HG03378 (cell line): Measurements from ENCODE around the gene TREML2.
"Not testable (repeated sequence)": the region's sequence is repeated elsewhere in the genome, so short reads cannot be mapped to it uniquely, and the experiment has no call there.

Experiments
- ATAC-seq: cut with Tn5 transposase; IDR thresholded peaks from one replicate; pipeline ENCODE4 v1.9.1; 2021; ENCODE audit warnings: mild to moderate bottlenecking, moderate library complexity; ENCODE audit not compliant: unreplicated experiment

The TREML2 gene, protein sequence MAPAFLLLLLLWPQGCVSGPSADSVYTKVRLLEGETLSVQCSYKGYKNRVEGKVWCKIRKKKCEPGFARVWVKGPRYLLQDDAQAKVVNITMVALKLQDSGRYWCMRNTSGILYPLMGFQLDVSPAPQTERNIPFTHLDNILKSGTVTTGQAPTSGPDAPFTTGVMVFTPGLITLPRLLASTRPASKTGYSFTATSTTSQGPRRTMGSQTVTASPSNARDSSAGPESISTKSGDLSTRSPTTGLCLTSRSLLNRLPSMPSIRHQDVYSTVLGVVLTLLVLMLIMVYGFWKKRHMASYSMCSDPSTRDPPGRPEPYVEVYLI

DNA sequence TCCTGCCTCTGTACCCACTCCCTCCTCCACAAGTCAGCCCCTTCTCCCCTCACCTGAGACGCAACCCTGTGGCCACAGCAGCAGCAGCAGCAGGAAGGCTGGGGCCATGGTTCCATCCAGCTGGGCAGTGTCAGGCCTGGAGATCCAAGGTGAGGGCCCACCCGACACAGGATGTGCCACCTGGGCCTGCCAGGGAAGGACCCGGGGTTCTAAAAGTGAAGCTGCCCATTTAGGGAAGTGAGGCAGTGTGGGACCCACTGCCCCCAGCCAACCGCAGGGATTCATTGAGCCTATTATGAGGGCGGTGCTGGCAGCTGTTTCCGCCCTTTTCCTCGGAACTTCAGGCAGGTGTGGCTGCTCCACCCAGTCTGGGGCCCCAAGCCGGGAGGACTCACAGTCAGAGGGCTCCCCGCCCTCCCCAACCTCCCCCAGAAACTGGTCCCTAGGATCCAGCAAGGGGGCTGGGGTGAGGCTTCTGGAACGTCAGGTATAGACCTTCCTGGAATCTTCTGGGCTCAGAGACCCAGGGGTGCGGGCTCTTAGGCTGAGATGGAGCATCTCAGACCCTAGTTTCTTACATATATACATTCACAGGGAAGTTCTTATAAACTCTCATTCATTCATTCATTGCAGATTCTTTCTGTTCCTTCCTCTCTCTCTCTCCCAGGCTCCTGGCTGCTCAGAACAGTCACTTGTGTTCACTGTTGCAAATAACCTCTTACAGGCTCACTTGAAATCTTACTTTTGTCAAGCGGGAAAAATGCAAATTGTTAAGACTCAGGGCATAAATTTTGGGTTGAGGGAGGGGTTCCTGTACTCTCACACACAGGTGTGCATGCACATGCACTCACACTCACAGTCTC lies at the start of gene TREML2:
TREML2 (minus strand) TSS at position 249 of the 863 bp plus-strand sequence; CDS start at position 108, 141 bp downstream.
- no peak for ATAC-seq

GRCh38 chr6:41247882-41248705 lies 47.1 kb upstream of the TREML2 start:
- no peak for ATAC-seq

DNA sequence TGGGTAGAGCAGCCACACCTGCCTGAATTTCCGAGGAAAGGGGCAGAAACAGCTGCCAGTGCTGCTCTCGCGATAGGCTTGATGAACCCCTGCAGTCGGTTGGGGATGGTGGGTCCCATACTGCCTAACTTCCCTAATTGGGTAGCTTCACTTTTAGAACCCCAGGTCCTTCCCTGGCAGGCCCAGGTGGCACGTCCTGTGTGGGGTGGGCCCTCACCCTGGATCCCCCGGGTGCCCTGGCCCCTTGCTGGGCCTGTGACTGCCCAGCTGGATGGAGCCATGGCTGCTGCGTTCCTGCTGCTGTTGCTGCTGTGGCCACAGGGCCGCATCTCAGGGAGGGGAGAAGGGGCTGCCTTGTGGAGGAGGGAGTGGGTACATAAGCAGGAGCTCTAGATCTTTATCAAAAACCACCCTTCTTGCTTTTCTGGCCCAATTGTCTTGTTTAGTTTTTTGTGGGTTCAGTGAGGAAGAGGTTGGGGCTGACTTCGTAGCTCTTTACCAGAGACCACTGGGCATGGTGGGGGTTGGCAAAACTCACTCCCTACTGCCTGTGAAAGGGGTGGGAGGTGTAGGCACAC lies 46.4 kb upstream of the TREML2 start:
- no peak for ATAC-seq

GRCh38 chr6:41246529-41246928 lies 45.6 kb upstream of the TREML2 start:
- not testable (repeated sequence) for ATAC-seq

DNA sequence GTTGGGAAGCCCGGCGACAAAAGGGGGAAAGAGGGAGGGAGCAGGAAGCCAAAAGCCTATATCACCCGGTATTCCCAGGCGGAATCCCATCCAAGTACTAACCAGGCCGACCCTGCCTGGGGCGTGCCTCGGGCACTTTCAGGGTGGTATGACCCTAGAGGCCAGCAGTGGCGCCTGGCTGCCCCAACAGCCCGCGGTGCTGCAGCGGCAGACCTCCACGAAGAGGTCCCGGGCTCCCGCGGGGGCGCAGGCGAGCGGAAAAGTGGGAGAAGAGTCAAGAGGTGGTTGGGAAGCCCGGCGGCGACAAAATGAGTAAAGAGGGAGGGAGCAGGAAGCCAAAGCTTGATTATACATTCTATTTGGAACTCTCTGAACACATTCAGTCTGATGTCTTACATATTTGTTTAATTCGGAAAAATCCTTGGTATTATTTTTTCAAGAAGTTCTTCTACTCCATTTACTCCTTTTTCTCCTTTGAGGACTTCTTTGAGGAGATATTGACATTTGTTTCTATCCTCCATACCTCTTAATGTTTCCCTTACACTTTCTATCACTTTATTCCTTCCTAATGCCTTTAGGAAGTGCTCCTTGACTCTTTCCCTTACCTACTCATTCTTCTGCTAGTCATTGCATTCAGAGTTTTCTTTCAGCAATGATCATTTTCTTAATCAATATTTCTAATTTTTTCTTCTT lies 38.7 kb upstream of the TREML2 start:
- ATAC-seq: no peak

DNA sequence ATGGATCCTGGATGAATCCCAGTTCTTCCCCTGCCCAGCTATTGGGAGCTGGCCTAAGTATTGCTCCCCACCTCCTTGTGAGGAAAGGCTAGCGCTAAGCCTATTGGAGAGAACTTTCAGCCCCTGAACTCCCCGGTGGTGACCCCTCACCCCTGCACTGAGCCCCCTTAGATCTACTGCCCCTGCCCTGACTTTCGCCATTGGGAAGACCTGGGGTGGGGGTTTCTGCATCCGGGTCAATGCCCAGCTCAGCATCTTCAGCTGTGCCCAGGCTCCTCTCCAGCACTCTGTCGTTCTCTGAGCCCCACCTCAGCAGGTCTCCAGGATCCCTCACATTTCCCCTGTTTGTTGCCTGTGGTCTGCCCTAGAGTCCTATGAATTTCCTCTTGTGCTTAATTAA lies 36.2 kb upstream of the TREML2 start:
- no peak for ATAC-seq

GRCh38 chr6:41236276-41236675 lies 35.3 kb upstream of the TREML2 start:
- no peak for ATAC-seq

DNA sequence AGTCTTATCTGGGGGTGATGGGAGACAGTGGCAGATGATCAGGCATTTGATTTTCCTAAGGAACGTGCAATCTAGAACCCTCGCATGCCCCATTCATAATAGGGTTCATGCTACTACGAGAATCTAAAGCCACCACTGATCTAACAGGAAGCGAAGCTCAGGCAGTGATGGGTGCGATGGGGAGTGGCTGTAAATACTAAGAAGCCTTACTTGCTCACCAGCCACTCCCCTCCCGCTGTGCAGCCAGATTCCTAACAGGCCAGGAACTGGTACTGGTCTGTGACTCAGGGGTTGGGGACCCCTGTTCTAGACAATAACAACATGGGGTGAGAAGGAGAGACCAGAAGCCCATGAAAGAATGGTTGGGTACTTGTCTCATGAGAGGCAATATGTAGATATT lies 31.7 kb upstream of the TREML2 start:
- ATAC-seq: no peak

GRCh38 chr6:41231246-41231645 lies 30.3 kb upstream of the TREML2 start:
- ATAC-seq: no peak

GRCh38 chr6:41229721-41230120 lies 28.8 kb upstream of the TREML2 start:
- no peak for ATAC-seq

- ATAC-seq: no peak
Measured at GRCh38 chr6:41228616-41229015, 27.7 kb upstream of the TREML2 start.

- no peak for ATAC-seq
Measured at GRCh38 chr6:41228096-41228495, 27.1 kb upstream of the TREML2 start, which contains the start of gene TREML4. Gene TREML4, plus strand, starts transcription at chr6:41228349. Its CDS starts 79 bp downstream, at chr6:41228428.

DNA sequence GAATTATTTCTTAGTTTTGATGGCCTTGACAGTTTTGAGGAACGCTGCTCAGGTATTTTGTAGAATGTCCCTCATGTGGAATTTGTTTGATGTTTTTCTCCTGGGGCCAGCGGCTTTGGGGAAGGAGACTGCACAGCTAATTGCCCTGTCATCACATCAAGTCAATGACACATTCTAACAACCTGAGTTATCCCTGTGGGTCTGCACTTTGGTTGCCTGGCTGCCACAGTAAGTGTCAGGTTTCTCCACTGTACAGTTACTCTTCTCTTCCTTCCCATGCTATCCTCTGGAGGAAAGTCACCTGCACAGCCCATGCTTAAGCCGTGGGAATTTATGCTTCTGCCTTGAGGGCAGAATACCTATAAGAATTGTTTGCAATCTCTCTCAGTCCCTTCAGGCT lies 25.8 kb upstream of the TREML2 start:
- no peak for ATAC-seq

- no peak for ATAC-seq
Measured at GRCh38 chr6:41224800-41225199, 23.9 kb upstream of the TREML2 start.

- ATAC-seq: no peak
Measured at GRCh38 chr6:41222513-41222912, 21.6 kb upstream of the TREML2 start.

- no peak for ATAC-seq
Measured at GRCh38 chr6:41222045-41222444, 21.1 kb upstream of the TREML2 start.

- ATAC-seq: no peak
Measured at GRCh38 chr6:41216616-41217015, 15.7 kb upstream of the TREML2 start.

- ATAC-seq: no peak
Measured at GRCh38 chr6:41215777-41216176, 14.8 kb upstream of the TREML2 start.

DNA sequence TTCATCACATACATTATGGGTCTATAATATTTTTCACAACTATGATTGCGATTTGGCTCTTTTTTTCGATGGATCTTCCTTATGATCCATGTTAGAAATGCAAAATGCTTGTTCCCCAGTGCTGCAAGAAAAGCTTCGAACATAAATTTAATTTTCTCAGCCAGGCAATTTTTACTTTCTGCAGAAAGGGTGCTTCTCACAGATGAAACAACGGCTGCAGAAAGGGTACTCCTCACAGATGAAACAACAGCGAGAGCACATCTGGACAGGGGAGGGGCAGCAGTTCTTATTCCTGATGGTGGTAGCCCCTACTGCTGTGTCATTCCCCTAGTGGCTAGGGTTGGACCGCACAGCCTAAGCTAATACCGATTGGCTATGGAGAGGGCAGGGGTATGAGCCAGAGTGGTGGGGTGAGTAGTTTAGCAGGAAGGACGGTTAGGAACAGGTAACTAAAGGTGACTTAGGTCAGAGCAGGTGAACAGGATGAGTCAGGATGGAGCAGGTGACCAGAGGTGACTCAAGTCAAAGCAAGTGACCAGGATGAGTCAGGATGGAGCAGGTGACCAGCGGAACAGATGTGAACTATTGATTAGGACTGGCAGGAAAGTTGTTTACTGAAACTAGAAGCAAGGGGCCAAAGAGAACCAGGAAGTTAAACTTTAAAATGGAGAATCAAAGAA lies 13.8 kb upstream of the TREML2 start:
- no peak for ATAC-seq
